GM19468 (cell line): ENCODE data around the gene HCAR3.
"Not testable (repeated sequence)": the region's sequence is repeated elsewhere in the genome, so short reads cannot be mapped to it uniquely, and the experiment has no call there.

ENCODE experiments used
- ATAC-seq: cut with Tn5 transposase; IDR thresholded peaks from one replicate; pipeline ENCODE4 v1.9.1; 2021; ENCODE audit warnings: mild to moderate bottlenecking, moderate library complexity, moderate number of reproducible peaks; ENCODE audit not compliant: unreplicated experiment; ENCODE audit errors: extremely low read depth

The HCAR3 gene

GRCh38 chr12:122724641-122725243, 8.1 kb upstream of the HCAR3 start:
- ATAC-seq: no peak

GRCh38 chr12:122722387-122722786, 5.8 kb upstream of the HCAR3 start:
- ATAC-seq: no peak

GRCh38 chr12:122721057-122721545, 4.5 kb upstream of the HCAR3 start:
- ATAC-seq: no peak

GRCh38 chr12:122715211-122715610, 1.4 kb downstream of the HCAR3 start:
- ATAC-seq: not testable (repeated sequence)

- not testable (repeated sequence) for ATAC-seq
Observed at GRCh38 chr12:122713491-122714188, 3.0 kb downstream of the HCAR3 start.

- ATAC-seq: not testable (repeated sequence)
Observed at GRCh38 chr12:122711266-122711665, 5.3 kb downstream of the HCAR3 start.

GRCh38 chr12:122710341-122710740, 6.3 kb downstream of the HCAR3 start:
- not testable (repeated sequence) for ATAC-seq

- ATAC-seq: not testable (repeated sequence)
Observed at GRCh38 chr12:122709287-122709686, 7.3 kb downstream of the HCAR3 start.

- ATAC-seq: not testable (repeated sequence)
Observed at GRCh38 chr12:122703841-122704240, 12.8 kb downstream of the HCAR3 start.

- not testable (repeated sequence) for ATAC-seq
Observed at GRCh38 chr12:122702890-122703611, 13.6 kb downstream of the HCAR3 start, which contains the start of gene HCAR2. HCAR2 (minus strand) TSS chr12:122703357; CDS start chr12:122703283, 74 bp downstream.

- not testable (repeated sequence) for ATAC-seq
Observed at GRCh38 chr12:122701481-122701880, 15.1 kb downstream of the HCAR3 start.

GRCh38 chr12:122700038-122700710, 16.4 kb downstream of the HCAR3 start:
- not testable (repeated sequence) for ATAC-seq

GRCh38 chr12:122696922-122697321, 19.7 kb downstream of the HCAR3 start:
- not testable (repeated sequence) for ATAC-seq

GRCh38 chr12:122691566-122691965, 25.0 kb downstream of the HCAR3 start:
- no peak for ATAC-seq

GRCh38 chr12:122688291-122688690, 28.3 kb downstream of the HCAR3 start:
- no peak for ATAC-seq

GRCh38 chr12:122687086-122687485, 29.5 kb downstream of the HCAR3 start:
- no peak for ATAC-seq

GRCh38 chr12:122686538-122686937, 30.1 kb downstream of the HCAR3 start:
- ATAC-seq: no peak

GRCh38 chr12:122684297-122684813, 32.3 kb downstream of the HCAR3 start:
- ATAC-seq: no peak

GRCh38 chr12:122681814-122682213, 34.8 kb downstream of the HCAR3 start:
- no peak for ATAC-seq

GRCh38 chr12:122680989-122681388, 35.6 kb downstream of the HCAR3 start:
- not testable (repeated sequence) for ATAC-seq
